Subcutaneous adipose tissue (tissue), 4 donors: ENCODE results near the gene DENND4A. TPM values are rescaled to one million over a fixed set of nuclear protein-coding genes. Genes with fewer than 3 reads are reported as not detected.

Experiments
- CTCF ChIP-seq: fragments of 450-650 bp; IDR thresholded peaks from one replicate; pipeline ENCODE4 v1.5.1; 2016; ENCODE audit warnings: low read depth, mild to moderate bottlenecking, control low read depth, antibody characterized with exemption, moderate library complexity
- total RNA-seq, 4 donors: library from RNA; depleted of rRNA; stranded (reverse); fragments of >200 nt; gene quantifications; one replicate each; pipeline ENCODE4 v1.1.0, GENCODE V29; 2016

DENND4A gene
- total RNA-seq, 4 donors from 2014 or later, result 29.4 to 36.7 (median 33.3) TPM

DNA sequence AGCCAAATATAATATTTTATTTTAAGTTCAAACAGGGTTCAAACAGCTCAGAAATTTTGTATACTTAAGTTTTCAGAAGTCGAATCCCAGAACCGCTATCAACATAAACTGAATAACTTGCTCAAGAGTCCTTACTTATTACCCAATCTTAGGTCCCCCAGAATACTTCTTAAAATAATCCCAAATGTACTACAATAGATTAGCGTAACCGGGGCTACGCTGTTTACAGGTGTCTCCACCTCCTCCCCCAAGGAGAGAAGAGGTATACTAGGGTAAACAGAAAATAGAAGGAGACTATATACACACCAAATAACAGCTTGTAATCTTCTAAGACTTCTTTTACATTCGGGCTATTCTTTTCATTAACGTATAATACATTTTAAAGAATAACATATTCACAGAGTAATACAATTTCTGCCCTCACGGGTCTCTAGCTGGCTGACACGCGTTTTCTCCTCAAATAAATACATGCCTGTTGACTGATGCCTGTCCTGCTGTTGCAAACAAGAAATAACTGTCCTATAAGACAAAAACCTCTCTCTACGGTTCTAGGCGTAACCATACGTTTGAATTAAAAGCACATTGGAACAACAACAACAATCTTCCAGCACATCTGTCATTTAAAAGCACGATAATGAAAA lies 1.3 kb downstream of the DENND4A start:
- no peak for TF ChIP-seq CTCF

GRCh38 chr15:65789759-65790425 lies 2.2 kb downstream of the DENND4A start:
- no peak for TF ChIP-seq CTCF

GRCh38 chr15:65789105-65789504 lies 3.0 kb downstream of the DENND4A start:
- TF ChIP-seq CTCF, result no peak

- no peak for TF ChIP-seq CTCF
These were observed 4.8 kb downstream of the DENND4A start for GRCh38 chr15:65787260-65787659.

GRCh38 chr15:65785151-65785550 lies 6.9 kb downstream of the DENND4A start:
- TF ChIP-seq CTCF, result no peak

GRCh38 chr15:65783872-65784271 lies 8.2 kb downstream of the DENND4A start:
- no peak for TF ChIP-seq CTCF

- no peak for TF ChIP-seq CTCF
These were observed 10.0 kb downstream of the DENND4A start for GRCh38 chr15:65782096-65782495.
